Endothelial cell (in vitro differentiated cells): Measurements from ENCODE around the gene TAS2R30. TPM values are rescaled to one million over a fixed set of nuclear protein-coding genes. Genes with fewer than 3 reads are reported as not detected.

Source experiments
- DNase-seq: peaks from one replicate; pipeline ENCODE4 v3.0.0; 2021; ENCODE audit warnings: low spot score
- H3K27ac Mint-ChIP-seq: one replicate; pipeline ENCODE4 v1.8.0; 2021; ENCODE audit warnings: mixed read lengths, inconsistent platforms; ENCODE audit not compliant: unreplicated experiment
- H3K27me3 Mint-ChIP-seq: one replicate; pipeline ENCODE4 v1.8.0; 2021; ENCODE audit warnings: mild to moderate bottlenecking, moderate library complexity, mixed read lengths, inconsistent platforms; ENCODE audit not compliant: unreplicated experiment
- H3K36me3 Mint-ChIP-seq: one replicate; pipeline ENCODE4 v1.8.0; 2021; ENCODE audit warnings: mild to moderate bottlenecking, low read depth, mixed read lengths, inconsistent platforms; ENCODE audit not compliant: unreplicated experiment
- H3K4me1 Mint-ChIP-seq: one replicate; pipeline ENCODE4 v1.8.0; 2021; ENCODE audit warnings: mild to moderate bottlenecking, mixed read lengths, inconsistent platforms; ENCODE audit not compliant: unreplicated experiment
- H3K4me3 Mint-ChIP-seq: one replicate; pipeline ENCODE4 v1.8.0; 2021; ENCODE audit warnings: mild to moderate bottlenecking, mixed read lengths, inconsistent platforms; ENCODE audit not compliant: unreplicated experiment
- H3K9me3 Mint-ChIP-seq: one replicate; pipeline ENCODE4 v1.8.0; 2021; ENCODE audit warnings: mixed read lengths, inconsistent platforms; ENCODE audit not compliant: unreplicated experiment
- CTCF ChIP-seq: fragments of 200-600 bp; sonication (generic); IDR thresholded peaks from one replicate; pipeline ENCODE4 v1.5.0; 2021; ENCODE audit warnings: antibody characterized with exemption; ENCODE audit not compliant: unreplicated experiment
- long read RNA-seq: library from polyadenylated mRNA; unstranded; transcript quantifications from one replicate; pipeline ENCODE4 v2.0.0, GENCODE V29; 2020; ENCODE audit not compliant: unreplicated experiment
- total RNA-seq: library from RNA; stranded (reverse); fragmentation: NEBNext Ultra II Directional; extraction: Animal tissue kit (Norgen Biotek cat#: 25700); gene quantifications from one replicate; pipeline ENCODE4 v1.2.1, GENCODE V29; 2021; ENCODE audit not compliant: unreplicated experiment

The TAS2R30 gene, protein sequence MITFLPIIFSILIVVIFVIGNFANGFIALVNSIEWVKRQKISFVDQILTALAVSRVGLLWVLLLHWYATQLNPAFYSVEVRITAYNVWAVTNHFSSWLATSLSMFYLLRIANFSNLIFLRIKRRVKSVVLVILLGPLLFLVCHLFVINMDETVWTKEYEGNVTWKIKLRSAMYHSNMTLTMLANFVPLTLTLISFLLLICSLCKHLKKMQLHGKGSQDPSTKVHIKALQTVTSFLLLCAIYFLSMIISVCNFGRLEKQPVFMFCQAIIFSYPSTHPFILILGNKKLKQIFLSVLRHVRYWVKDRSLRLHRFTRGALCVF
- 1.7 TPM for total RNA-seq
- long read RNA-seq, result 0 reads

DNA sequence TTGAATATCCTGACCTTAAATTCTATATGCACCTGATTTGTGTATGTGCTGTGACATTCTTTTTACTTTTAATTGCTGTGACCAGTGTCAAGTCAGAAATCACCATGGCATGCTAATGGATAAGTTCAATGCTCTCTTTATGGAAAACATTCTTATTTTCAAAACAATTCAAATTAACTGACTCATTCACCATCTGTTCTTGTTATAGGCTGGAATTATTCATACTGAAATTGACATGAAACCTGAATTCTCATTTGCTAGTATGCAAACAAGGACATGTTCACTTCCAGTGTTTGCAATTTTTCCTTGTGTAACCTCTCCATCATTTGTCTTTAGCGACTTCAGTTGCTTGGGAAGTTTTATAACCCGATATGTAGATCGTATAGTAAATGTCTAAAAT lies at the start of gene TAS2R30:
Gene TAS2R30 (minus strand): TSS at position 340 of the 400 bp plus-strand sequence. CDS start 400 bp downstream, outside the sequence.
- H3K27ac Mint-ChIP-seq, result no peak within 1 kb of the TSS
- H3K9me3 Mint-ChIP-seq, result no peaks in the 10 kb centered on the region
- H3K4me3 Mint-ChIP-seq, result no peak within 1 kb of the TSS
- TF ChIP-seq CTCF, result no peak
- H3K4me1 Mint-ChIP-seq, result no peaks in the 10 kb centered on the region
- peaks cover 3% of the 10 kb centered on the region for H3K36me3 Mint-ChIP-seq
- H3K27me3 Mint-ChIP-seq, result no peaks in the 10 kb centered on the region
- DNase-seq, result no peak

- no peak overlapping the region for H3K27ac Mint-ChIP-seq
- H3K4me1 Mint-ChIP-seq, result no peaks in the 10 kb centered on the region
- no peaks in the 10 kb centered on the region for H3K27me3 Mint-ChIP-seq
- H3K4me3 Mint-ChIP-seq, result no peak overlapping the region
- no peak for TF ChIP-seq CTCF
- DNase-seq, result no peak
- H3K36me3 Mint-ChIP-seq, result no peaks in the 10 kb centered on the region
- no peaks in the 10 kb centered on the region for H3K9me3 Mint-ChIP-seq
Observed at GRCh38 chr12:11183011-11183410, 48.6 kb upstream of the TAS2R30 start.

DNA sequence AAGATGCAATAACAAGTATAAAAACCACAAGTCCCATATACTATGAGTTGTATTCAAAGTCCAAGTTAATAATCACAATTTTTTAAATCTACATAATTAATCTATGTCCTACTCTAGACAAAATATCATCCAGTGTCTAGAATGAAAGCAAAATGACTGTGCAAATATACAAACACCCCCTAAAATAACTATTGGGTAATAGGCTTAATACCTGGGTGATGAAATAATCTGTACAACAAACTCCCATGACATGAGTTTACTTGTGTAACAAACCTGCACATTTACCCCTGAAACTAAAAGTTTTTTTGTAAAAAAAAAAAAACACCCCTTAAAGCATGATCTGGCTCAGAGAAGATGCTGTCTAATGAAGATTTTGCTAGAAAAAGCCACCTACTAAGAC lies 48.1 kb upstream of the TAS2R30 start:
- Mint-ChIP-seq H3K4me1 (no peaks in the 10 kb centered on the region), H3K27me3 (no peaks in the 10 kb centered on the region), H3K9me3 (no peaks in the 10 kb centered on the region), H3K27ac (no peak overlapping the region), H3K36me3 (no peaks in the 10 kb centered on the region), H3K4me3 (no peak overlapping the region)
- no peak for TF ChIP-seq CTCF
- DNase-seq, result no peak

GRCh38 chr12:11178250-11178649 lies 43.8 kb upstream of the TAS2R30 start:
- H3K9me3 Mint-ChIP-seq, result no peaks in the 10 kb centered on the region
- no peak for TF ChIP-seq CTCF

GRCh38 chr12:11174022-11174421 lies 39.6 kb upstream of the TAS2R30 start:
- peaks cover 1% of the 10 kb centered on the region for H3K36me3 Mint-ChIP-seq
- DNase-seq, result no peak
- no peak overlapping the region for H3K27ac Mint-ChIP-seq
- H3K4me1 Mint-ChIP-seq, result peaks cover 14% of the 10 kb centered on the region
- H3K27me3 Mint-ChIP-seq, result peaks cover 5% of the 10 kb centered on the region
- no peak overlapping the region for H3K4me3 Mint-ChIP-seq
- no peaks in the 10 kb centered on the region for H3K9me3 Mint-ChIP-seq
- TF ChIP-seq CTCF, result no peak

More at GRCh38 chr12:11178250-11178649, 43.8 kb upstream of the TAS2R30 start:
- Mint-ChIP-seq H3K4me3 (no peak overlapping the region), H3K4me1 (no peaks in the 10 kb centered on the region), H3K27ac (no peak overlapping the region), H3K27me3 (no peaks in the 10 kb centered on the region), H3K36me3 (no peaks in the 10 kb centered on the region)
- DNase-seq, result no peak
